DND-41 (cell line): ENCODE measurements around the gene NETO2.

Experiments used
- EZH2 ChIP-seq: IDR thresholded peaks from 3 replicates; pipeline ENCODE4 v1.6.1; 2012; ENCODE audit warnings: borderline replicate concordance, low read depth, mild to moderate bottlenecking, moderate library complexity, low read length, inconsistent platforms; ENCODE audit not compliant: severe bottlenecking
- TF ChIP-seq, protein P1 (sequence below): IDR thresholded peaks from 2 replicates; pipeline ENCODE4 v1.5.1; 2012; ENCODE audit warnings: borderline replicate concordance, low read length, moderate library complexity, mild to moderate bottlenecking; ENCODE audit not compliant: poor library complexity, severe bottlenecking; ENCODE audit errors: extremely low read depth

DNA sequence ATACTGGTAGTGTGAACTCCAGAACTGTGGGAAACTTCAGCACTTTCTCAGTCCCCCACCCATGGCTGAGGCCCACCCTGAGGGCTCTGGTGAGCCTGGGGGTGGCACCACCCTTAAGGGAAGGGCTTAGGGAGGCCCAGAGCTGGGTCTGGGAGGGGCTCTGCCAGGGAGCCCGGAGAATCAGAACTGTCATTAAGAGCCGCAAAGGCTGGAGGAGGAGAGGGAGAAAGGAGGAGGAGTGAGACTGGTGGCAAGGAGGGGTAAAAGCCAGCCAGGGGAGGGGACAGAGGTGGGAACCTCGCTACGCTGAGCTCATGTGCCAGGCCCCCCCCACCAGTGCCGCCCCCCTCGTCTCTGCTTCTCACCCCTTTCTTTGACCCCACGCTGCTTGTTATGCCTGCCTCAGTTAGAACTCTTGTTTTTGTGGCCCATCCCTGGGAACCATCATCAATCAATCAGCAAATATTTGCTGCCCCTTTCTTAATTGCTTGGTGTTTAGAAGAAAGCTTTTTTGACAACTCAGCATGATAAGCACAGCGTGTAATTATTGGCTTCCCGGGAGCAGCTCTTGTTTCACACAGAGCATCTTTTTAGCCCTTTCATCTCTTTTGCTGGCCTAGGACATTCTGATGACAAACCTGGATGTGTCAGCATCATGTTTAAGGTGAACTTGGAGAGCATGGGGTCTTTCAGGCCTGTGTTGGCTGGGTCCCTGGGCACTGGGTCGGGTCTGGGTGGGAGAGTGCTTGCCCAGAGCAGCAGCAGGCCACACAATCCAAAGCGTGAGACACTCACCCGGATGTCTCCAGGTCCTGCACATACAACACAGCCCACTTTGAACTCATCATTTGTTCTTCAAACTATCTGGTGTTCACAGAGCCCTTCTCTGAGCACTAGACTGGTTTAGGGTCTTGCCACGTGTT is 77.7 kb downstream of the NETO2 start:
- TF ChIP-seq, protein P1, sequence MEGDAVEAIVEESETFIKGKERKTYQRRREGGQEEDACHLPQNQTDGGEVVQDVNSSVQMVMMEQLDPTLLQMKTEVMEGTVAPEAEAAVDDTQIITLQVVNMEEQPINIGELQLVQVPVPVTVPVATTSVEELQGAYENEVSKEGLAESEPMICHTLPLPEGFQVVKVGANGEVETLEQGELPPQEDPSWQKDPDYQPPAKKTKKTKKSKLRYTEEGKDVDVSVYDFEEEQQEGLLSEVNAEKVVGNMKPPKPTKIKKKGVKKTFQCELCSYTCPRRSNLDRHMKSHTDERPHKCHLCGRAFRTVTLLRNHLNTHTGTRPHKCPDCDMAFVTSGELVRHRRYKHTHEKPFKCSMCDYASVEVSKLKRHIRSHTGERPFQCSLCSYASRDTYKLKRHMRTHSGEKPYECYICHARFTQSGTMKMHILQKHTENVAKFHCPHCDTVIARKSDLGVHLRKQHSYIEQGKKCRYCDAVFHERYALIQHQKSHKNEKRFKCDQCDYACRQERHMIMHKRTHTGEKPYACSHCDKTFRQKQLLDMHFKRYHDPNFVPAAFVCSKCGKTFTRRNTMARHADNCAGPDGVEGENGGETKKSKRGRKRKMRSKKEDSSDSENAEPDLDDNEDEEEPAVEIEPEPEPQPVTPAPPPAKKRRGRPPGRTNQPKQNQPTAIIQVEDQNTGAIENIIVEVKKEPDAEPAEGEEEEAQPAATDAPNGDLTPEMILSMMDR = no peak
- no peak for TF ChIP-seq EZH2
